ENCODE data around the gene TRMT2A.

Gene TRMT2A

DNA sequence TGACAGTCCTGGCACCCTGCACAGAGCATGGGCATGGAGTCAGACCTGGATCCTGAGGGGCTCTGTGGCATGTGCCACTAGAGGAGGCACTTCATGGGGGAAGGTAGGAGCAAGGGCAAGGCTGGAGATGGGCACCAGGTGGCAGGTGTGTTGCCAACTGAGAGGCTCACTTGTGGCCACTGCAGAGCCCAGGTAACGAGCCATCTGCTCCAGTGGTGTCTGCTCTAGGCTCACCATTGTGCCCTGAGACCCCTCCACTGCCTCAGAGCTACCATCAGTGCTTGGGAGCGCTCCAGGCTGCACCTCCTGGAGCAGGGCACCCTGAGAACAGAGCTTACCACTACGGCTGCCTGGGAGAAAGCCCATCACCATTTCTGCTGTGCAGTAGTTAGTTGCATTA is 13.3 kb upstream of the TRMT2A start:
- TF ChIP-seq CTCF (IDR thresholded peaks at IDR 0.05; ENCODE audit: unreplicated experiment in 3 of 3): no peak
- no peaks in the 10 kb centered on the region for H3K27me3 Mint-ChIP-seq (ENCODE audit: low read depth)
- H3K36me3 Mint-ChIP-seq (ENCODE audit: low read depth): peaks cover 17% of the 10 kb centered on the region
- no peaks in the 10 kb centered on the region for H3K9me3 Mint-ChIP-seq
- peak overlapping the region in 1 of 3 experiments; percentile 52 for H3K27ac Mint-ChIP-seq
- H3K4me3 Mint-ChIP-seq: peak overlapping the region; percentile 72 to 82 (median 82)
- H3K4me1 Mint-ChIP-seq: peaks cover 7% of the 10 kb centered on the region

DNA sequence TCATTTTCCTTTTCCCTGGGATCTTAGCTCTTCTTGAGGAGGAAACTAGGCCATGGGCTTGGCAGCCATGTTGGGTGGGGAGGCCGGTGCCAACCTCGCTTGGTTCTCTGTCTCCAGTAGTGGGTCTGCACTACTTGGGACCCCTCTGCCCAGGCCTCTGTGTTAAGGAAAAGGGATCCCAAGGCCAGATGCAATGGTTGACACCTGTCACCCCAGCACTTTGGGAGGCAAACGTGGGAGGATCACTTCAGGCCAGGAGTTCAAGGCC is 12.7 kb upstream of the TRMT2A start:
- TF ChIP-seq CTCF (IDR thresholded peaks at IDR 0.05; ENCODE audit: unreplicated experiment in 3 of 3): no peak
- no peaks in the 10 kb centered on the region for H3K27me3 Mint-ChIP-seq (ENCODE audit: low read depth)

DNA sequence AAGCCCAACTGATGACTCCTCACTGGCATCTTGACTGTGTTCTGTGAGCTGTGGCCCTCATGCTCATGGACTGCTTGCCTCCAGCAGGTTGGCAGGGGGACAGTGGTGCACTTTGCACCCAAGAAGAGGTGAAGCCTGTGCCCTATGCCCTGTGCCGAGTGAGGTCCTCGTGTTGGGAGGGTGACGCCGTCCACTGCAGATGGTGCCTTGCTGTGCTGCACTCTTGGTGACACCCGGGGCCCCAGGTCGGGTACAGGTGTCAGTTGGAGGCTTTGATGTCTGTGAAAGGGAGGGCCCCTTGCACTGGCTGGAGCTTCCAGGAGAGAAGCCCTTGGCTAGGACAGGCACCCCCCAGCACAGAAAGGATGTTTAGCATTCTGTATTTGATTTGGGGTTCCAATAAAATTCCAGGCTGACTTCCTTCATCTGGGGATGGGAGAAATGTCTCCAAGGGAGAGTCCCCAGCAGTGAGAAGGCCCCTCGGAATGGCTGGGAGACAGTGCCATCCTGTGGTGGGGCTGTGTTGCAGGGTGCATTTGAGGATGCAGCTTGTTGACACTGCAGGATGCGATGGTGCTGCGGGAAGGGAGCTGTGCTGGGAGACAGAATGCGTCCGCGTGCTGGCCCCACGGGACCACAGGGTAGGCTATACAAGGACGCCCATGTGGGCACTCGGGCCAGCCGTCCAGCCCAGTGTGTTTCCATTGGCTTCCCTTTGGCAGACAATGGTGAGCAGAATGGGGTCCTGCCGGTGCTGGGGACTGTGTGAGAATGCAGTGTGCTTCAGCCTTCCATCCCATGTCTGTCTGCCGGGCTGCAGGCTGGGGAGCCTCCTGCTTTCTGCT is 12.1 kb upstream of the TRMT2A start:
- no peak for TF ChIP-seq CTCF (IDR thresholded peaks at IDR 0.05; ENCODE audit: unreplicated experiment in 3 of 3)
- Mint-ChIP-seq H3K4me3 (peak overlapping the region; percentile 69 to 82 (median 72)), H3K36me3 (ENCODE audit: low read depth) (peaks cover 24% of the 10 kb centered on the region), H3K9me3 (no peaks in the 10 kb centered on the region), H3K27me3 (ENCODE audit: low read depth) (no peaks in the 10 kb centered on the region), H3K4me1 (peaks cover 7% of the 10 kb centered on the region), H3K27ac (peak overlapping the region in 1 of 3 experiments; percentile 51)

More for the DNA sequence above, 12.7 kb upstream of the TRMT2A start:
- H3K9me3 Mint-ChIP-seq: no peaks in the 10 kb centered on the region
- peak overlapping the region; percentile 72 to 82 (median 82) for H3K4me3 Mint-ChIP-seq
- peaks cover 7% of the 10 kb centered on the region for H3K4me1 Mint-ChIP-seq
- no peak overlapping the region for H3K27ac Mint-ChIP-seq
- peaks cover 24% of the 10 kb centered on the region for H3K36me3 Mint-ChIP-seq (ENCODE audit: low read depth)

GRCh38 chr22:20128619-20128901 is 11.5 kb upstream of the TRMT2A start:
- Mint-ChIP-seq H3K9me3 (no peaks in the 10 kb centered on the region), H3K27ac (no peak overlapping the region), H3K4me3 (no peak overlapping the region), H3K27me3 (ENCODE audit: low read depth) (no peaks in the 10 kb centered on the region), H3K36me3 (ENCODE audit: low read depth) (peaks cover 24% of the 10 kb centered on the region), H3K4me1 (peaks cover 7% of the 10 kb centered on the region)
- TF ChIP-seq CTCF (IDR thresholded peaks at IDR 0.05; ENCODE audit: unreplicated experiment in 3 of 3): no peak

DNA sequence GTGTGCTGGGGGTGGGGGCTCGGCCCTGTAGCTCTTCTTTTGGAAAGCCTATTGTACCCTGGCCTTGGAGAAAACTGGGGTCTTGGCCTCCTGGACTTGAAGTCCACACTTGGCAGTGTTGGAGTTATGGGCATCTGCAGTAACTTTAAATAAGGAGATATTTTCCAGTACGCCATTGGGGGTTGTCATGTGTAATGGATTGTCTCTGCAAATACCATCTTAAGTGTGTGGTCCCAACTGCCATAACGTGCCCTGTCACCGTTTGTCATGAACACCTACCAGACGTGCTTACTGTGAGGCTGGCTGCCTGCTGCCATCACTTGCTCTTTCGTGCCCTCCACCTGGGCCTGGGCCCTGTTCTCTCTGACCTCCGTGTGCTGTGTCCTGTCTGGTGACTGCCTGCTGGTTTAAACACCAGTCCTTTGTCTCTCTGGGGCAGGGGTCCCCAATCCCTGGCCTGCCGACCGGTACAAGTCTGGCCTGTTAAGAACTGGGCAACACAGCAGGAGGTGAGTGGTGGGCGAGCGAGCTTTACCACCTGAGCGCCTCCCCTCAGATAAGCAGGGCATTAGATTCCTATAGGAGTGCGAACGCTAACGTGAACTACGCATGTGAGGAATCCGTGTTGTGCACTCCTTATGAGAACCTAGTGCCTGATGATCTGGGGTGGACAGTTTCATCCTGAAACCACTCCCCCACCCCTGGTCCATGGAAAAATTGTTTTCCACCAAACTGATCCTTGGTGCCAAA is 11.0 kb upstream of the TRMT2A start:
- peaks cover 4% of the 10 kb centered on the region for H3K4me1 Mint-ChIP-seq
- no peaks in the 10 kb centered on the region for H3K9me3 Mint-ChIP-seq
- no peak overlapping the region for H3K4me3 Mint-ChIP-seq
- H3K27ac Mint-ChIP-seq: no peak overlapping the region
- H3K27me3 Mint-ChIP-seq (ENCODE audit: low read depth): no peaks in the 10 kb centered on the region
- H3K36me3 Mint-ChIP-seq (ENCODE audit: low read depth): peaks cover 24% of the 10 kb centered on the region
- no peak for TF ChIP-seq CTCF (IDR thresholded peaks at IDR 0.05; ENCODE audit: unreplicated experiment in 3 of 3)

Measured in nephron (organoid).